ENCODE data around the gene TENM4.
"Not testable (repeated sequence)": the region's sequence is repeated elsewhere in the genome, so short reads cannot be mapped to it uniquely, and the experiment has no call there.

Gene TENM4

DNA sequence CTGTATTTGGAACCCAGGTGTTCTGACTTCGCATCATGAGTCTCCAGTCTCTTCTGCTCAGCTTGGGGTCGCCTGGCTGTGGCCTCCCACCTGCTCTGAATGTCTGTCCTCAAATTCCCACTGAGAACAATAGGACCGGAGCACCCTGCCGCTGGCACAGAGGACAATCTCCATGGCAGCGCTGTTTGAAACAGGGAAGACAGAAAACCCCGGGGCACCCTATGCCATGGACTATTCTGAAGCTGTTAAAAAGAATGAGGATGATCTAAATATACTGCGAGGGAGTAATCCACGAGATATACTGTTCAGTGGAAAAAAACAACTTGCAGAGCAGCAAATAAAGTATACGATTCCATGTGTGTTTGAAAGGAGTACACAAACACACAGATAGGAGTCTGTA lies 450.6 kb downstream of the TENM4 start:
- no peak for DNase-seq

DNA sequence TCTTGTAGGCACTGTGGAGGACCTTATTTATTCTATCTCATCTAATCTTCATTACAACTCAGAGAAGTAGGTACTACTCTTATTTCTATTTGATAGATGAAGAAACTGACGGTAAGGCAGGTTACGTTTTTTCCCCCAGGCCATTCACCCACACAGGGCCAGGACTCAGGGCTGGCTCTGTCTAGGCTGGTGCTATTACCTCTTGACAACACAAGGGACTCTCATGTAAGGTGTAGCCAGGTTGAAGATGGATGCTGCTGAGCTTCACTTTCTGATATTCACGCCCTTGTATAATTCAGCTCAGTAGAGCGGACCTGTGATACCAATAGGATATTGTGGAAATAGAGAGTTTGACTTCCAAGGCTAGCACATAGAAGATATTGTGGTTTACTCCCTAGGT lies 453.1 kb downstream of the TENM4 start:
- no peak for DNase-seq

DNA sequence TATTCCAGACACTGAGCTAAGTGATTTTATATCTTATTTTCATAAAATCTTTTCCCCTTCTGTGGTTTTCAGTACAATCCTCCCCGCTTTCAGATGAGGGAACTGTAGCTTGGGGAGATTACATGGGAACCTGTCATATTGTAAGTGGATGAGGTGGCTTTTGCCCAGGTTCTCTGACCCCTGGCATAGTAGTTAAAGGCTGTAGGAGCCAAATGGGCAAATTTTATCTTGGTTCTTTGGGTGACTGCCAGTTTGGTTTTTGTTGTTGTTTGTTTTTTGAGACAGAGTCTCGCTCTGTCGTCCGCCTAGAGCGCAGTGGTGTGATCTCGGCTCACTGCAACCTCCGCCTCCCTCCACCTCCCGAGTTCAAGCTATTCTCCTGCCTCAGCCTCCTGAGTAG lies 454.5 kb downstream of the TENM4 start:
- no peak for DNase-seq

DNA sequence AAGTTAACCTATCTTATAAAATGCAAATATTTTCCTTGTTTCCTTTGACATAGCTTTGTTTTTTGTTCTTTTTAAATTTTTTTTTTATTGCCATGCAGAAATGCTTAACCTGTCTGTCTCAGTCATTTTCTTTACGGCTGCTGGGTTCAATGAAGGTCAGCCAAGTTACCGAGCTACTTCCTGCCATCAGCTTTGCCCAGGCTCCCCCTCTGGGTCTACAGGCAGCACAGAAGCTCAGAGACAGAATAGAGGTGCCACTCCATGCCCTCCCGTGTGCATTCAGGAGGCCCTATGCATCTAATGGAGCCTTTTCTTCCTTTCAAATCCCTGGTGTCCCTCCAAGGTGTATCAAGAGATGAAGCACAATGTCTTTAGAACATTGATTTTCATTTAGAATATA lies 455.2 kb downstream of the TENM4 start:
- no peak for DNase-seq

DNA sequence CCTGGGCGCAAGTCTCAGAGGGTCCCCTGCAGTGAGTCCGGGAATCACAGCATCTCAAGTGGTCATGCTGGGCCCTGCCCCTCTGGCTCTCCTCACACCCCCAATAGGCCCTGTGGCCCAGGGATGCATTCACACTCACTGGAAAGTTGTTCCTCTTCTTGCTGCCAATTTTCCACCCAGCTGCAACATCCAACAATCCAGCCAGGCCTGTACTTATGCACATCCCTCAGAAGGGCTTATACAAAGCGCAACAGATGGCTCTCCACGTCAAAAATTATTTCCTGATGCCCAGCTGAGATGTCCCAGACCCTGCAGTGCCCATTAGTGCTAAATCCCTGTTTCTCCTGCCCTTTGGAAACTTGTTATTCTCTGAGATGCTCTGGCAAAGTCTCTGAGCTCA lies 458.4 kb downstream of the TENM4 start:
- DNase-seq: no peak

DNA sequence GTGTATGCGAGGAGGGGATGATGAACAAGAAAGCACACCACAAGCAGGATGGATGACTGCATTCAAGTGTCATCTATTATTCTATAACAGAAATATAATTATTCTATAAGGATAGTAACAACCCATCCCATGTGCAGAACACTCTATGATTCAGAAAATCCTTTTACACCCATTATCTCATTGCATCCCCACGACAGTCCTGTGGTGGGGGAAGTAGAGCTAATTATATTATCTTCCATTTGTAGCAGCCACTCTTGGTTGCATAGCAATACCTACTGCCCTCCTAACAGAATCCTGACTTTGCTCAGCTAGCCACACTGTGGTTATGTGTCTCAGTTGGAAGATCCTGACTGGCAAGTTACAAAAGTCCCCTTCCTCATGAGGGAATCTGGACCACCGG lies 459.7 kb downstream of the TENM4 start:
- DNase-seq: no peak

DNA sequence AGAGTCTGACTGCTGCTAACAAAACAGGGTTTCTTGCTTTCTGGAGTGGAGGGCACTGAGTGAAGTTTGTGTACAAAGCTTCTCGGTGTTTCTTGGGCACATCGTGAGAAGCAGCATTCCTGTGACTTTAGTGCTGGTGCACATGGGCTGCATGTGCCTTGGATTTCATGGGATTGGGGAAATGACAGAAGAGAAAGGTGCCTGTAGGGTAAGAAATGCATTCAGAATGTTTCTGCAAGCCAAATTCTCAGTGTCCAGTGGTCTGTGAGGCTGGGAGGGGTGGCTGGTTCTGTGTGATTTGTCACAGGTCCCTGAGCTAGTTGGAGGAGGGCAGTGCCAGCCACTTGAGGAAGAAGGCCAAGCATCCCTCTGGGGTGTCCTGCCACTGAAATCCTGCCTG lies 462.0 kb downstream of the TENM4 start:
- no peak for DNase-seq

DNA sequence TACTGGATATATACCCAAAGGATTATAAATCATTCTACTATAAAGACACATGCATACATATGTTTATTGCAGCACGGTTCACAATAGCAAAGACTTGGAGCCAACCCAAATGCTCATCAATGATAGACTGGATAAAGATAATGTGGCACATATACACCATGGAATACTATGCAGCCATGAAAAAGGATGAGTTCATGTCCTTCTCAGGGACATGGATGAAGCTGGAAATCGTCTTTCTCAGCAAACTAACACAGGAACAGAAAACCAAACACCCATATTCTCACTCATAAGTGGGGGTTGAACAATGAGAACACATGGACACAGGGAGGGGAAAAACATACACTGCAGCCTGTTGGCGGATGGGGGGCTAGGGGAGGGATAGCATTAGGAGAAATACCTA lies 463.0 kb downstream of the TENM4 start:
- not testable (repeated sequence) for DNase-seq

DNA sequence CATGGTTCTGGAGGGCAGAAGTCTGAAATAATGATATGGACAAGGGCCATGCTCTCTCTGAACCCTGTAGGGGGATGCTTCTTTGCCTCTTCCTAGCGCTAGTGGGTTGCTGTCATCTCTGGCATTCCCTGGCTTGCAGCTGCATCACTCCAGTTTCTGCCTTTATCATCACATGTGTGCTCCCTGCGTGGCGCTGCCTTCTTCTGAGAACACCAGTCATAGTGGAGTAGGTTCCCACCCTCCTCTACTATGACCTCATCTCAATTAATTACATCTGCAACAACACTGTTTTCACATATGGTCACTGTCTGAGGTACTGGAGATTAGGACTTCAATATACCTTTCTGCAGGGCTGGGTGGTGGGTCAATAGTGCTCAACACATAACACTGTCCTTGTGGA lies 463.8 kb downstream of the TENM4 start:
- DNase-seq: no peak

DNA sequence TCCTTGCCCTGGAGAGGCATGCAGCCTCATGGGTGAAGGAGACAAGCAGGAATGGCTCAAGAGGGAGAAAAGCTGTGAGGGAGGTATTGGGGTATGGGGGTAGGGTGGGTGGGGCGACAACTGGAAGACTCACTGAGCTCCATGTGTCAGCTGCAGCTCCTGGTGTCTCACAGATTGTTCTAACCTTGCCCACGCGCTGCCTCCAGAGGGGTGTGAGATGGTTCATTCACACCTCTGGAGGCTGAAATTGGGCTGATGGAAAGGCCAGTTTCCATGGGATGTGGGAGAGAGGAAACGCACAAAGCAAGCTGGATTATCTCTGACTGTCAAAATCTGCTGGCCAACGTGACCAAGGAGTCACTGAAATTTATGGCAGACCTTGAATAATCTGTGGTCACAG lies 465.7 kb downstream of the TENM4 start:
- DNase-seq: no peak

DNA sequence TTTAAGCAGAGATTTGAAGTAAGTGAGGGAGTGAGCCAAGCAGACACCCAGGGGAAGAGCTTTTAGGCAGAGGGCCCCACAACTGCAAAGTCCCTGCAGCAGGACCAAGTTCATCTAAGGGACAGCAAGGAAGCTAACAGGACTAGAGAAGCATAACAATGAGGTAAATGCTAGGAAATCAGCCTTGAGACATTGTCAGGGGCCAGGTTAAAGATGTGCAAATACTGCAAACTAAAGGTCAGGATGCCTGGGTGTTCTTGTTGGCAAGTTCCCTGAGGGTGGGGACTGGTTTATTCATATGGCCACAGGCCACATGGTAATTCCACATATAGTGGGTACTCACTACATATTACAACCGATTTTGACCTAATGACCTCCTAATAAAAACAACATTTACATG lies 467.0 kb downstream of the TENM4 start:
- DNase-seq: no peak

DNA sequence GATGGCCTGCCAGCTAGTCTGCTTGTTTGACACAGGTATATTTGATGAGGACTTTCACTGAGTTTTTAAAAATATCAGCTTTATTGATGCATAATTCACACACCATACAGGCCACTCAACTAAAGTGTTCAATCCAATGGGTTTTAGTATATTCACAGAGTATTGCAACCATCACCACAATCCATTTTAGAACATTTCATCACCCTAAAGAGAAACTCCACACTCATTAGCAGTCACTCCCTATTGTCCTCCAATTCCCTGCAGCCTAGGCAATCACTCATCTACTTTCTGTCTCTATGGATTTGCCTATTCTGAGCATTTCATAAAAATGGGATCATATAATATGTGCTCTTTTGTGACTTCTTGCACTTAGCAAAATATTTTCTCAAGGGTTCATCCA lies 468.2 kb downstream of the TENM4 start:
- DNase-seq: no peak

DNA sequence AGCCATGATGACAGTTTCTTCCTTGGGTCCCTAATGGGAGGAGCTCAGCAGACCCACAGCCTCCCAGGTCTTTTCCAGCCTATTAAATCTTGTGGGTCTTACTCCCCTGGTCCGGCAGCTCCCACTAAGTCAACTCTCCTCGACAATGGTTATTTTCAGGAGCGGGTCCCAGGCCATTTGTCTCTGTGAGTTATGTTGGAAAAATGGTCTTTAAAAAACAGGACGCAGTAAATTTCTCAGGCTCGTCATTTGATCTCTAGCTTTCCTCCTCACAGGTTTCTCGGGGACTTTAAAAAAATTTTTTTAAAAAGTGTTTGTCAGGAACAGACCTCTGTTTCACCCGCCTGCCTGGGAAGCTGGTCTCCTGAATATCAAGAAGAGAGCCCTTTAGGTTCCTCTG lies 468.7 kb downstream of the TENM4 start:
- DNase-seq: no peak

DNA sequence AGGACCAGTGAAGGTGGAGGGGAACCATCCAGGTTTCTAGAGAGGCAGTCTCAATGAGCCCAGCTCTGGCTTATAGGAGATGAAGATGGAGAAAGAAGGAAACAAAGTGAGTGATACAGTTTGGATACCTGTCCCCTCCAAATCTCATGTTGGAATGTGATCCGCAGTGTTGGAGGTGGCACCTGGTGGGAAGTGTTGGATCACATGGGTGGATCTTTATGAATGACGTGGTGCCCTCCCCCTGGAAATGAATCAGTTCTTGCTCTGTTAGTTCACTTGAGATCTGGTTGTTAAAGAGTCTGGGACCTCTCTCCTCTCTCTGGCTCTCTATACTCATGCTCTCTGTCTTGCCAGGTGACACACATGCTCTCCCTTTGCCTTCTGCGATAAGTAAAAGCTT lies 473.0 kb downstream of the TENM4 start:
- no peak for DNase-seq

DNA sequence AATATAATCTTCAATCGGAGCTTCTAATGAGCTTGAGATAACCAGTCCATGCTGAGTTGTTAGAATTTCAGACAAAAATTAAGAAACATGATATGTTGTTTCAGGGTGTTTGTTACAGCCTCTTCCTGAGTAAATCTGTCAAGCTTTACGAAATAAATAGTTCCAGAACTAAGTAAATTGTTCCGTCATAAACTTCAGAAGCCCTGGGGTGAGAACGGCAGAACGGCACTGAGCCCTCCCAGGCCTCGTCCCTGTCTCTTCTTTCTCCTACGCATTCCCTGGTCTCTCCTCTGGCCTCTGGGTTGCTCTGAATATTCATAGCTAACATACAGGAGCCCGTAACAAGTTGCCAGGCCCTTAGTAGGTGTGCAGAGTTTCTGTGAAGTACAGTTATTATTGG lies 475.4 kb downstream of the TENM4 start:
- DNase-seq: no peak

DNA sequence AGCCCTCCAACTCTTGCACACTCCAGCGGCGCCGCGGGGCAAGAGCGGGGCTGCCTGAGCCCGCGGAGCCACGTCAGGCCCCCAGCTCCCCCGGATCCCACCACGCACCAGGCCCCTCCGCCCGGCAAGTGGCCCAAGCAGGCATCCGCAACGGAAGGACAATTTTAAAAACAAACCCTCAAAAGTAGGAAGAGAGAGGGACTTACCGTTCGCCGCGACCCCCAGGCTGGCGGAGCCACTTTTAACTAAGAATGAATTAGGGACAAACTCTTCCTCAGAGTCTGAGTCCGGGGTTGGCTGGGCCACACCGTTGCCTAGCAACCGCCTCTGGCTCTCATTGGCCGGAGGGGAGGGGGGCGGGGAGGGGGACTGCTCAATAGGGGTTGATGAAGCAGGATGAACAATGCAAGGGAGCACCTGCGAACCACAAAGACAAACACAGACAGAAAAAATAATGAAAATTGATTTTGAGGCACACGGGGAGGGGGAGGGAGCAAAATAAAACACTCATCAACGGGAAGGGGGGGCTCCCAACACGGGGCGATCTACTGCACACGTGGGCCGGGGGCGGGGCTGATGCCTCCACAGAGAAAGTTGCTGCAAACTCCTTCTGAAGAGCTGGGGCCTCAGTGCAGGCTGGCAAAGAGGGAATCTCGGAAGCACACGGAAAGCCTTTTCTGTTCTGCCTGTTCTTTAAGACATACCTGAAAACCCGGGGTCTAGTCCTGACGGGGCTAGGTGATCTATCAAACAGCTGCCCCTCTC lies 478.7 kb downstream of the TENM4 start:
- peak; percentile 41 for DNase-seq

DNA sequence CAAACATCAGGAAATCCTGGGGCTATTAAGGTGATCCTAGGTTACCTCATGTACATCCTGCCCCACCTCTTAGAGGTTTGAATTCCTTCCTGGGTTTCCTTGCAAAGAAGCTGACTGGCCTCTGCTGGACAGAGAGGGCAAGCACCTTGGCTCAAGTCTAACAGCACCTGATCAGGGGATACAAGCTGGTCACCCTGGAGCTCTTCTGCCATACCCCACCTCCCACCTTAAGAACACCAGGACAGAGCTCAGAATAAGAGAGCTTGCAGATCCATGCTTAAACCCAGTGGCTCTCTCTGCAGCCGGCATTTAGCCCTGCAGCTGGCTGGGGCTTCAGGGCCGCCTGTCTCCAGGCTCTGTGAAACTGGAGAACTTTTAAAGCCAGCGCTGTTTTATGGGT lies 479.6 kb downstream of the TENM4 start:
- DNase-seq: peak; percentile 65

DNA sequence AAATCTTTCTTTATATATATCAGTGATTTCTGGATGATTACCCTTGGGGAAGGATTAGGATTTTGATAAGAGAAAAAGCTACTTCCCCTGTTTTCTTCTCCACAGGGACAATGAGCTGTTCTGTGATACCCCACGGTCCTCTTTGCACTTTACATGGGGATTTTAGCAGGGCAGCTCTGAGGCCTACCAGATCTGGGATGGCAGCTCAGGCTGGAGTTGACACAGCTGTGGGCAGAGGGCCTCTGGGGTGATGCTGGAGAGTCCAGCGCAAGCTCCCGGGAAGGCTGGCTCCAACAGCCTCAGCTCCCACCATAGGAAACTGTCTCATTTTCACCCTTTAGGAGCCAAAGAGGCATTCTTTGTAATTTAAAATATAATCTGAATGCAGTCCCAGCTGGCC lies 482.4 kb downstream of the TENM4 start:
- DNase-seq: no peak

DNA sequence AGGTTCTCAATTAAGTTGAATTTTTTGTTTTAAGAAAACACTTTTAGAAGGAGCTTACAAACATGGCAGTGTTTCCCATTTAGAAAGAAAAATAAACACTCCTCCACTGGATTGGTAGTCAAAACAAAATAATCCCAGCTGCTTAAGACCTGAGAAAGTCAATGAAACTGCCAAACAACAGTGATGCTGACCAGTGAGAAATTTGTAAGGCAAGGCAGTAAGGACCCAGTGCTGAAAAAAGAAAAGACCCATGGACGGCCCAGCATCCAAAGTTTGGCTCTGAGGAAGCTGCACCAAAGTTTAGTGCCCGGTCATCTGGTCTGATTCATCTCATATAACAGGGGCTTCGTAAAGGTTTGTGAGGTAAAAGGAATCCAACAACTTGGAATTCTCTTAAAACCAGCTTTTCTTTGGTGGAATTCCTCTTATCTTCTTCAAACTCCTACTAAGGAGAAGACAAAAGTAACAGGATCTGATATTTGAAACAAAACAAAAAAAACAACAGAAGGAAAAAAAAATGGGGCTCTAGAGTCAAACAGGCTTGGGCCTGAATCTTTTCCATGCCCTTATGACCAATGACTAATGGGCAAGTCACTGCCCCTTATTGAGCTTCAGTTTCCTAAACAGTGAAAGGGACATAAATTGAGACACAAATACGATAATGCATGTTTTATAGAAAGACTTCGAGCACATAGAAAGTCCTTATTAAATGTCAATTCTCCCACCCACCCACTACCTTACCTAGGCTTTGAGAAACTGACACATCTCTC lies 483.2 kb downstream of the TENM4 start:
- no peak for DNase-seq

DNA sequence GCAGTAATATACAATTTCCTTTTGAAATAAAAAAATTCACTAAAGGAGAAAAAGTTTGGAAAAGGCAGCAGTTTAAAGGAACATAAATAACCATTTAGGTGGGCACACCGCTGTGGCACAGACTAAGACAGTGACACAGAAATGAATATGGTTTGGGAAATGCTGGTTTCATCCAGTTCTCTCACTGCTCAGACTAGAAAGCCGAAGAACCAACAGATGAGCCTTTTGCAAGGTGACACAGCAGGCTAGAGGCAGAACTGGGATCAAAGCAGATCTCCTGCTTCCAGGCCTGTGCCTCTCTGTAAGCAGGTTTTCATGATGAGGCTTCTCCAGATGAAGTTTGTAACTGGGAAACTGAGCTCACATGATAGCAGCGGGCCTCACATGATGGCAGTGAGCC lies 486.1 kb downstream of the TENM4 start:
- no peak for DNase-seq

DNA sequence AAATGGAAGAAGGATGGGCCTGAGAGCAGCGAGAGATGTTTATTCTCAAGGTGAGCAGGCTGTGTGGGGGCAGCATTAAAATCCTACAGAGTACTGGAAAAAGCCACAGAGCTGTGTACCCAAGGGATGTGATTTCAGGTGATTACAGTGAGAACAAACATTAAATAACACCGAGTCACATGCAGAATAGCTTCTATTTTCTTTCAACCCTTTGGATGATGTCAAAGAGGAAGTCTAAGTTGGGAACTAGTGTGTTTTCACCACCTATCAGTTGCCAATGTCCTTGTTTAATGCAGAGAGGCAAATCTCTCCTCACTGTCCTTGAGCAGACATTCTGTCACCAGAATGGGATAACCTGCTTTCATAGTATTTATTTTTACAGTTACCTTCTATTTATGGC lies 486.6 kb downstream of the TENM4 start:
- DNase-seq: no peak

DNA sequence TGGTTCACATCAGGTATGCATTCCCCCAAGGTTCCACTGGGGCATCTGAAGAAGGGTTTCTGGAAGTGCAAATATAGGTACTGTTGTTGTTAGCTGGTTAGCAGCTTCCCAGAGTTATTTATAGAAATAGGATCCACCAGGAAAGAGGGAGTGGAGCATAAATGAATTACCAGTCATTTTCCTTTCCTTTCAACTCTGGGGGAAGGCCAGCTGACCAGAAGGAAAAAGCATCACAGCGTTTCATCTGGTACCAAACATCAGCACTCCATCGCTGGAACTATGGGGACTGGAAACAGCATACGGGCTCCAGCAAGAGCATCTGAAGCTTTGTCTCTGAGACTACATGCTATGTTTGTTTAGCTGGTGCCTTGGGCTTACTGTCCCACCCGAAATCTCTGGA lies 487.9 kb downstream of the TENM4 start:
- DNase-seq: no peak

DNA sequence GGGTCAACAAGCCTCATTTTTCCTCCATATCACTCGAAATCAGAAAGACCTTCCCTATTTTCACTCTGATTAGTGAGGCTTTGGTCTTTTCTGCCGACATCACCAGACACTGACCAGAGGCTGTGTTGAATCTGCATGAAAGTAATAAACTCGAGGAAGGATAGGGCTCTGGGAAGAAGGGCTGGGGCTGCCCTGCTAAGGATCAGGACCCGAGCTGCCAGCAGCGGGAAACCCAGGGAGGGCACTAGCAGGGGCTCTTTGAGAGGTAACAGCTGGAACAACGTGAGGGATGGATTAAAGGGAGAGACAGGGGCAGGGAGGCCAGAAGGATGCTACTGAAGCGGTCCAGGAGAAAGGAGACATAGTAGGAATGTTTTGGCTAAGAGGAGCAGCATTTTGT lies 488.7 kb downstream of the TENM4 start:
- DNase-seq: no peak

DNA sequence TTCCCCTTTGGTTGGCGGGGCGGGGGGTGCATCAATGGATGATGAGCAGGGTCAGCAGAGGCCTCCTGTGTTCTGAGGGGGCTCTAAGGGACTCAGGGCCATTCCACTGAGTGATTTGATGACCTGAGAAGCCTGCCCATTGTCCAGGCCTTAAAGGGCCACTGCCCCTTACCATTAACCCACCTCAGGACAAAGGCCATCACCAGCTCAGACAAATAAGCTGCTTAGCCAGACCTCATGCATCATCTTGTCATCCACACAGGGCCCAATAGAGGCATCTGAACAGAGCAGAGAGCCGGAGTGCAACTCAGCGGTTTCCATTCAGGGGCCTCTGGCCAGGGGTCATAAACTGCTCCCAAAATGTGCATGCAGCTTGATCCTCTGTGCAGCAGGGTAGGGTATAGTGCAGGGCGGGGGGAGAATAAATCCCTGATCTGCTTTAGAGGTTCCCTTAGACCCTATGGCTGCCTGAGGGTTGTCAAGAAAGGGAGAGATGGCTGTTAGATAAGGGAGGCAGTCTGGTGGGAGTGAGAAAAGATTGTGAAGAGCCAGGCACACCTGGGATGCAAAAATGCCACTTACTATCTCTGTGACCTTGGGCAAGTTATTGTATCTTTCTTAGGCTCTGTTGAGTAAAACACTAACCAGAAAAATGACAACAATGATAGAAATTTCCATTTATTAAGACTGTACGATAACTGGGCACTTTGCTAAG lies 490.7 kb downstream of the TENM4 start:
- DNase-seq: no peak
